22Rv1 (cell line): ENCODE results near the gene ARMC7.

Source experiments
- ZFX ChIP-seq: fragments of 450-650 bp; IDR thresholded peaks from 2 replicates; pipeline ENCODE4 v1.6.1; 2017; ENCODE audit warnings: antibody characterized with exemption, borderline replicate concordance
- TF ChIP-seq, protein P1 (sequence below): fragments of 450-650 bp; IDR thresholded peaks from 2 replicates; pipeline ENCODE4 v1.5.1; 2017; ENCODE audit warnings: mild to moderate bottlenecking

DNA sequence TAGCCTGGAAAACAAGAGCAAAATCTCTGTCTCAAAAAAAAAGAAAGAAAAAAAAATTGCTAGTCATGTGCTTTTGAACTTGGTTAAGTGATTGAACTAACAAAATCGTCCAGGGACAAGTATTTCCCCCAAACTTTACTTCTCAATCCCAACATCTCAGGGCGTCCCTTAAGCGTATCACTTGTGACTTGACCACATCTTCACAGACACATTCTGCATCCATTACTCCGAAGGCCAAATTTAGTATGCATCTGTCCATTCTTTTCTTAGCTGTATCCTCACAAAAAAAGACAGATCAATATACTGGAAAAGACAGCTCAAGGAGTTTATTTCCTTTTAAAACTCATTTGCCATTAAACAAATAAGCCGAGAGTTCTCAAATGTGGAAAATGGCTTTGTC, 50.4 kb downstream of the ARMC7 start:
- TF ChIP-seq, protein P1, sequence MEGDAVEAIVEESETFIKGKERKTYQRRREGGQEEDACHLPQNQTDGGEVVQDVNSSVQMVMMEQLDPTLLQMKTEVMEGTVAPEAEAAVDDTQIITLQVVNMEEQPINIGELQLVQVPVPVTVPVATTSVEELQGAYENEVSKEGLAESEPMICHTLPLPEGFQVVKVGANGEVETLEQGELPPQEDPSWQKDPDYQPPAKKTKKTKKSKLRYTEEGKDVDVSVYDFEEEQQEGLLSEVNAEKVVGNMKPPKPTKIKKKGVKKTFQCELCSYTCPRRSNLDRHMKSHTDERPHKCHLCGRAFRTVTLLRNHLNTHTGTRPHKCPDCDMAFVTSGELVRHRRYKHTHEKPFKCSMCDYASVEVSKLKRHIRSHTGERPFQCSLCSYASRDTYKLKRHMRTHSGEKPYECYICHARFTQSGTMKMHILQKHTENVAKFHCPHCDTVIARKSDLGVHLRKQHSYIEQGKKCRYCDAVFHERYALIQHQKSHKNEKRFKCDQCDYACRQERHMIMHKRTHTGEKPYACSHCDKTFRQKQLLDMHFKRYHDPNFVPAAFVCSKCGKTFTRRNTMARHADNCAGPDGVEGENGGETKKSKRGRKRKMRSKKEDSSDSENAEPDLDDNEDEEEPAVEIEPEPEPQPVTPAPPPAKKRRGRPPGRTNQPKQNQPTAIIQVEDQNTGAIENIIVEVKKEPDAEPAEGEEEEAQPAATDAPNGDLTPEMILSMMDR = no peak
- TF ChIP-seq ZFX = no peak
